Muscle of back (tissue), 11 donors: ENCODE data around the gene BOK. TPM values are rescaled to one million over a fixed set of nuclear protein-coding genes. Genes with fewer than 3 reads are reported as not detected.
"Not testable (repeated sequence)": the region's sequence is repeated elsewhere in the genome, so short reads cannot be mapped to it uniquely, and the experiment has no call there.

Experiments used
- DNase-seq, 3 donors: peaks; one replicate each; pipeline versions ENCODE4 v3.0.0 to v3.0.0-alpha.2; 2013
- polyA plus RNA-seq, 10 donors: library from polyadenylated mRNA; unstranded; fragments of 120-200 nt; gene quantifications; one replicate each; pipeline ENCODE4 v1.2.1, GENCODE V29; 2013; ENCODE audit not compliant: insufficient read length in 10 of 10

Gene BOK
- polyA plus RNA-seq, 10 donors, result 41.3 to 61.7 (median 52.5) TPM

DNA sequence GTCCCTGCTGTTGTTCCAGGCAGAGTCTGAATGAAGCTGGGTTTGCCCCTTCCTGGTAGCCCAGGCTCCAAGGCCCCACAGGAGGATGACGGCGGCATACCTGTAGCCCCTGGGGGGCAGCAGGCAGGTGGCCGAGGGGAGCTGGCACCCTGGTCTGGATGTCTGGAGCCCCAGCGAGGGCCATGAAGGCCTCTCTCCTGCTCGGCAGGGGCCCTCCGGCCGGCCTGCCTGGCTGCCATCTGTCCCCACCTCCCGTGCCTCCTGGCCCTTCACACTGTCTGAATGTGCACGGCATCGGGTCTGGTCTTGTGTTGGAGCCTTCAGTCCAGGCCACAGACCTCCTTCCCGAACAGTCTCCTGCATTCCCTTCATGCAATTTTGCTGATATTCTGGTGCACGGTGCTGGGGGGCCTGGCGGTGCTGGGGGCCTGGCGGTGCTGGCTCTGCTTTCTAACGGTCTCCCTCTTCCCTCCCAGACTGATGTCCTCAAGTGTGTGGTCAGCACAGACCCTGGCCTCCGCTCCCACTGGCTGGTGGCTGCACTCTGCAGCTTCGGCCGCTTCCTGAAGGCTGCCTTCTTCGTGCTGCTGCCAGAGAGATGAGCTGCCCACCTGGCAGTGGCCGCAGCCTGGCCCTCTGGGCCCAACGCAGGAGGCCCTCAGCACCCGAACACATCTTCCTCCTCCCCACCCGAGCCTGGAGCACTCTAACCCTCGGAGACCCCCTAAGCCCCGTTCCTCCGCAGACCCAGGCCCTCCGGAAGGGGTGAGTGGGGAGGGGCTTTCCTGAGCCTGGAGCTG, 13.5 kb downstream of the BOK start:
- no peak for DNase-seq

DNA sequence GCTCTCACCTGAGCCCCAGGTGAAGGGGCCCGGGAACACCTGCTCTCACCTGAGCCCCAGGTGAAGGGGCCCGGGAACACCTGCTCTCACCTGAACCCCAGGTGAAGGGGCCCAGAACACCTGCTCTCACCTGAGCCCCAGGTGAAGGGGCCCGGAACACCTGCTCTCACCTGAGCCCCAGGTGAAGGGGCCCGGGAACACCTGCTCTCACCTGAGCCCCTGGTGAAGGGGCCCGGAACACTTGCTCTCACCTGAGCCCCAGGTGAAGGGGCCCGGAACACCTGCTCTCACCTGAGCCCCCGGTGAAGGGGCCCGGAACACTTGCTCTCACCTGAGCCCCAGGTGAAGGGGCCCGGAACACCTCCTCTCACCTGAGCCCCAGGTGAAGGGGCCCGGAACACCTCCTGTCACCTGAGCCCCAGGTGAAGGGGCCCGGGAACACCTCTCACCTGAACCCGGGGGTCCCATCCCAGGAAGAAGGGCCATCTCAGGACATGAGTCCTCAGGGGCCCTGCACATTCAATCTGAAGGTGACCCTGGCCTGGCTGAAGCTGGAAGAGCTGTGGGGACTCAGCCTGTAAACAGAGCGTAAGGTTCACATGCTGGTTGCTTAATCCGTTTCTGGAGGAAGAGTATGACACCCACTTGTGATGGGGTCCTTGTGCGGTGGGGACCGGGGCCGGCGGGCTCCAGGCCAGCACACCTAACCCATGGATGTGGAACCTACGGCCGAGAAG, 14.5 kb downstream of the BOK start:
- DNase-seq, result not testable (repeated sequence)

DNA sequence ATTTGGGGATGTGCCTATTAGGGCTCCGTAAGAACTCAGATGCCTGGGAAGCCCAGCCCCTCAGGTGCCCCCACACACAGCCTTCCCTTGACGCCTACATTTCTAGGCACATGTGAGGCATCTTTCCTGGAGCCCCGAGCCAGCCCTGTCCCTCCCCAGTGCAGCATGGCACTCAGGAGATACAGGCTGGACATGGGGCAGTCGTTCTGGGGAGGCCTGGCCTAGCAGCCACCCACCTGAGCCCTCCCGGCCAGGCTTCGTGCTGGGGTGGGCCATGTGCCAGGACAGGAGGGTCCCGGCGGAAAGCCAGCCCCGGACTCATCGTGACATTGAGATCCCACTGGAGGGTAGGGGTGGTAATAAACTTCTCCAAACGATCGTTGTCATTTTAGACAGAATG, 15.2 kb downstream of the BOK start:
- DNase-seq, result no peak

DNA sequence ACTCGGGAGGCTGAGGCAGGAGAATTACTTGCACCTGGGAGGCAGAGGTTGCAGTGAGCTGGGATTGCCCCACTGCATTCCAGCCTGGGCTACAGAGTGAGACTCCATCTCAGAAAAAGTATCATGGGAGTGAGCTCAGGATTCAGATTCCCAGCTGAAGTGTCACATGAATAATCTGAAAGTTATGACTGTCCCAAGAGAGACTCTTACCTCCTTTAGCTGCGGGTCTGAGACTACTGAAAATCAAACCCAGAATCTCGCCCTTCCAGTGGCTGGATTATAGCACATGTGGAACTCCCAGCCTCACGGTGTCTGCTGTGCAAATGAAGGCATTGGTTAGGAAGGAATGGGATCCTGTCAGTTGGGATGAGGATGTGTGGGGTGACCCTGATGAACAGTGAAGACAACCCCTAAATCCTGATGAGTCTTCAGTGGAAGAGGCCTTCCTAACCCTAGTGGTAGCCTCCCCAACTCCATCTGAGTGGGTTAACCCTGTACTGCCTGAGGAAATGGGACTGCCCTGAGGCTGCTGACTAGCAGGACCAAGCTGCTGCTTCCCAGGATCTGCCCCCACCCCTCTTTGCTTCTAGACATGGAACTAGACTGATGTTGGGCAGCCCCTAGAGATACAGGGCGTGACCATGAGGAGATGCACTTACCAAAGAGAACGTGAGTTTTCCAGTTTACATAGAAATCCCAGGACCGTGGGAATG, 16.5 kb downstream of the BOK start:
- no peak for DNase-seq

DNA sequence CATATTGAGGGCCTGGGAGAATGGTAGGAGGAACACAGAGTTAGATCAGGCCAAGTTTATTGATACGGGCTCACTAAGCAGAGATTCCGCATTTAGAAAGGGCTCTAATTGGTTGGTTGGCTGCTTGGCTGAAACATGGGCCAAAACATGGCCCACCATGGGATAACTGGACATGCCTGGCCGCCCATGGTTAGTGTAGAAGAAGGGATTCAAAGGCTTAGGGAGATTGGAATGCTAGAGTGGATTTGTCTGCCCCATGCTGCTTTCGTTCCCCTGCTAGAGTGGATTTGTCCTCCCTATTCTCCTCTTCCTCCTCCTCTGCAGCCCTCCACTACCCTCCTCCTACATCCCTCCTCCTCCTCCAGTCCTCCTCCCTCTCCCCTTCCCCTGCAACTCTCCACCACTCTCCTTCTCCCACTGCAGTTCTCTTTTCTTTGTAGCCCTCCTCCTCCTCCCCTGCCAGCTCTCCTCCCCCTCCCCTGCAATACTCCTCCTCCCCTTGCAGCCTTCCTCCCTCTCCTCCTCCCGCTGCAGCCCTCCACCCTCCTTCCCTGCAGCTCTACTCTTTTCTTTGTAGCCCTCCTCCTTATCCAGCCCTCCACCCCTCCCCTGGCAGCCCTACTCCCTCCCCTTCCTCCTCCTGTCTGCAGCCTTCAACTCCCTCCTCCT, 17.2 kb downstream of the BOK start:
- DNase-seq, result no peak

DNA sequence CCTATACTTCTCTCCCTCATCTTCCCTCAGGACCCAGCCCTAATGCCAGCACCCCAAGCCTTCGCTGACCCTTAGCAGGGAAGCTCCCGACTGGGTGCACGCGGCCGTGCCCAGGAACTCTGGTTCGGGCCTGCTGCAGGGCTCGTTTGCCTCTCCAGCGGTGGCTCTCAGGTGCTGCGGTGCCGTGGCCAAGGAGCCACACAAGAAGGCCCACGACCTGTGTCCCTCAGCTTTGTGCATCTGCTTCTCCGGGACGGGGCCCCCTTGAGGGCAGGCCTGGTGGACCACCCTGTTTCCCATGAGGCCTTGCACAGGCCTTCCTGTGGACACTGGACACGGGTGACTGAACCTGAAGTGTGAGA, 17.7 kb downstream of the BOK start:
- DNase-seq, result no peak

DNA sequence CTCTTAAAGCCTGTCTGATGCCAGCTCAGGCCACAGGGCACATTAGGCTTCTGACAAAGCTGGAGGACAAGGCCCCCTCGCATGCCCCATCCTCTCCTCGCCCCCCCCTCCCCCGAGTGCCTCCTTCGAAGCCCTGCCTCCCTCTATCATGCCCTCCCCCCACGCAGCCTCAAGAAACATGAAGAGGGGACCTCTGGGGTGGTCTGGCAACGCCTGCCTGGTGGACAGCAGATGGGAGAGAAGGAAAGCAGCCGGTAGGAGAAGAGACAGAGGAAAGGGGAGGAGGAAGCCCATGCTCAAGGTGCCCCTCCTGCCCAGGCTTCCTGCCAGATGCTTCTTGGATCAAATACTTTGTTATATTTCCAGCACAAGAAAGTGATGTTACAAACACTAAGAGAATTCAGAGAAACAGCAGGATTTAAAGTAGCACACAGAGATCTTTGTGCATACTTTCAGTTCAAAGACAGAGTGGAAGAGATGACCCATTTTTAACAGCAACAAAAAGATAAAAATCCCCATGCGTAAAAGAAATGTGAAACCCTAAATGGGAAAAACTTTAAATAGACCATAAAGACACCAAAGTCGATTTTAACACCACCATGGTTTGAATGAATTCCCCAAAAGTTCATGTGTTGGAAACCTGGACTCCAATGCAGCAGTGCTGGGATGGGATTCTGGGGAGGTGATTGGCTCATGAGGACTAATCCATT, 19.0 kb downstream of the BOK start:
- peak in 2 of 3 donors; percentile 75 to 82 for DNase-seq

DNA sequence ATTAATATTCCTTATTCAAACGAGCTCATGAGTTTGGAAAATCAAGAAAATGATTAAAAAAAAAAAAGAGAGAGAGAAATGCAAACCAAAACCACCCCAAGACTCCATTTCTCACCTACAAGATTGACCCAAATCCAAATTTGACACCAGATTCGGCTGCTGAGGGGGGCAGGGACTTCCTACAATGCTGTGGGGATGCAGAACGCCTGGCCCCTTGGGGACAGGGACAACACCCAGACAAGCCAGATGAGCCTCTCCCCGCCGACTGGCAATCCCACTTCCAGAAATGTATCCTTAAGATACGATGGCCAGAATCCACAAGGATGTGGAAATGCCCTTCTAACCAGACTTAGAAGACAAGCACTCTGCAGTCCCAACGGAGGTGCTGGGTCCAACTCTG, 20.7 kb downstream of the BOK start:
- no peak for DNase-seq

DNA sequence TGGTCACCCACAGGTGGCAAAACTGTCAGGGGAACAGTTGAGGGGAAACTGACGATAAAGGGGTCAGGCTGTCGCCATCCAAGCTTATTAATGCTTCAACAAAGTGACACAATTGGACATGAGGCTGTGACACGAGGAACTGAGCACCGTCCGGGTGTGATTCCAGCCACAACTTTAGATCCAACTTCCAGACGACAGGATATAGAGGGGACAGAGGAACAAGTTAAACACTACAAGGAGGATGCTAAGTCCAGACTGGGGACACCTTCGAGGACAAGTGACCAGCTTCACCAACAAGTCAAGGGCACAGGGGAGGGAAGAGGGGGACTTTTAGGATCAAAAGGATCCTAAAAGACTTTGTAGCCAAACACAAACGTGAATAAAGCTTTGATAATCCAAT, 23.8 kb downstream of the BOK start:
- DNase-seq, result no peak

DNA sequence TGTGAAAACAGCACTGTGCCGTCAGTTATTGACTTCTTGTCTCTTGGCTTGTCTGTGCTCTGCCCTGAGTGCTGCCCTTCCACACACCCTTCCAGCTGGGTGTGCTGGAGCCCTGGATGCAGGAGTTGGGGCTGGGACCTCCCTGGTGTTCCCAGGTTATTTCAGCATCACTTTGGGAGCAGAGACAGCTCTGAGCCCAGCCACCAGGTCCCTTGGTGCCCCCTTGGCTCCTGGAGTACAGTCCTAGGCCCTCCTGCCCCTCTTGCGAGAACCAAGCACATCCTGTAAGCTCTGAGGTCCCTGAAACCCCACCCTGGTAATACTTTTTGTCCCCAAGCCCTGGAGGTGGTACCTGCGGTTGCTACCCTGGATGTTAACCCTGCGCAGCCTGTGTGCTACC, 24.3 kb downstream of the BOK start:
- DNase-seq, result no peak

DNA sequence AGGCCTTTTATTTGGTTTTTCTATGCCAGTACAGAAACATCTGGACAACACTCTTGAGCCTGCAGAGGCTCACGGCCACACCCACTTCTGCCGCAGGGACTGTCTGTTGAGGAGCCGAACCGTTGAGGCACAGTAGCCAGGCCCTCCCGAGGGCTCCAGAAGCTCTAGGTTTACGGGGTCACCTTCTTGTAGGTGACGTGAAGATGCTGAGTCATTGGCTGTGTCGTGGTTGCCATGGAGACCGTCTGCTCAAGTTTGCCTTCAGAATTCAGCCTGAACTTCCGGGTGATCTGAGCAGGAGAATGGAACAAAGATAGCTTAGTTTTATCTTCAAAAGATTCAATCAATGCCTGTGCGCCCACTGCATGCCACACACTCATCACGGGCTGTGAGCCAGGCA, 25.9 kb downstream of the BOK start:
- DNase-seq, result no peak

DNA sequence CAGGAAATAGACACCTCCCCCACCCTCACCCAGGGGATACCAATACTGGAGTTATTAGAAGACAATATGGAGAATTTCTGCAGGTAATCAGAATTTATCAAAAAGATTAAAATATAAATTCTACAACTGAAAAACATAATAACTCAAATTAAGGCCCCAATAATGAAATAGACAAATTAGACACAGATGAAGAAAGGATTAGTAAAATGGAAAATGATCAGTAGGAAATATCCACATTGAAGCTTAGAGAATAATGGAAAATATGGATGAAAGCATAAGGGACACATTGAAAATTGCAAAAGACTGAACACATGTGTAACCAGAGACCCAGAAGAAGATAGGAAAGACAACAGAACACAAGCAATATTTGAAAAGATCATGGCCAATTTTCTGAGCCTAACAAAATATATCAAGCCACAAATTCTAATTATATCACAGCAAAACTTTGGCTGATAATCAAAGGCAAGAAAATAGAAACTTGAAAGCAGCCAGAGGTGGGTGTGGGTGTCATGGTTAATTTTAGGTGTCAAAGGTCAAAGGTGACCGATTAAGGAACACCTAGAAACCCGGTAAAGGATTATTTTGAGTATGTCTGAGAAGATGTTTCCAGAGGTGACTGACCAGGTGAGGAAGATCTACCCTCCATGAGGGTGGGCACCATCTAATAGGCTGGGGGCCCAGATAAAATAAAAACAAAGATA, 28.2 kb downstream of the BOK start:
- DNase-seq, result no peak

DNA sequence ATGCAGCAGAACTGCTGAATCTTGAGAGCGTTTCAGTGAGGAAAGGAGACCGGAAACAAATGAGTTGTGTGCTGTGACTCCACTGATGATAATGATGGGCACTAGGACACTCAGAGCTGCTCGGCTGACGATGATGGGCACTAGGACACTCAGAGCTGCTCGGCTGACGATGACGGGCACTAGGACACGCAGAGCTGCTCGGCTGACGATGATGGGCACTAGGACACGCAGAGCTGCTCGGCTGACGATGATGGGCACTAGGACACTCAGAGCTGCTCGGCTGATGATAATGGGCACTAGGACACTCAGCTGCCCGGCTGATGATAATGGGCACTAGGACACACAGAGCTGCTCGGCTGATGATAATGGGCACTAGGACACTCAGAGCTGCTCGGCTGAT, 31.3 kb downstream of the BOK start:
- DNase-seq, result not testable (repeated sequence)

DNA sequence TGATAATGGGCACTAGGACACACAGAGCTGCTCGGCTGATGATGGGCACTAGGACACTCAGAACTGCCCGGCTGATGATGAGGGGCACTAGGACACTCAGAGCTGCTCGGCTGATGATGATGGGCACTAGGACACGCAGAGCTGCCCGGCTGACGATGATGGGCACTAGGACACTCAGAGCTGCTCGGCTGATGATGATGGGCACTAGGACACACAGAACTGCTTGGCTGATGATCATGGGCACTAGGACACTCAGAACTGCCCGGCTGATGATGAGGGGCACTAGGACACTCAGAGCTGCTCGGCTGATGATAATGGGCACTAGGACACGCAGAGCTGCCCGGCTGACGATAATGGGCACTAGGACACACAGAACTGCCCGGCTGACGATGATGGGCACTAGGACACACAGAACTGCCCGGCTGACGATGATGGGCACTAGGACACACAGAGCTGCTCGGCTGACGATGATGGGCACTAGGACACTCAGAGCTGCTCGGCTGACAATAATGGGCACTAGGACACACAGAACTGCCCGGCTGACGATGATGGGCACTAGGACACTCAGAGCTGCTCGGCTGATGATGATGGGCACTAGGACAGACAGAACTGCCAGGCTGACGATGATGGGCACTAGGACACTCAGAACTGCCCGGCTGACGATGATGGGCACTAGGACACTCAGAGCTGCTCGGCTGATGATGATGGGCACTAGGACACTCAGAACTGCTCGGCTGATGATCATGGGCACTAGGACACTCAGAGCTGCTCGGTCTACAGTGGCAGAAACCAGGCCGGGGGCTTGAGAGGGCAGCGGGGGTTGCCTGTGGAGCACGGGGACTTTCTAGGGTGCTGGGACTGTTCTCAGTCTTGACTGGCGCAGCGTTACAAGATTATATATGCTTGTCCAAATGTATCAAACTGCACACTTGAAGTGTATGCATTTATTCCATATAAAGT, 32.2 kb downstream of the BOK start:
- not testable (repeated sequence) for DNase-seq

DNA sequence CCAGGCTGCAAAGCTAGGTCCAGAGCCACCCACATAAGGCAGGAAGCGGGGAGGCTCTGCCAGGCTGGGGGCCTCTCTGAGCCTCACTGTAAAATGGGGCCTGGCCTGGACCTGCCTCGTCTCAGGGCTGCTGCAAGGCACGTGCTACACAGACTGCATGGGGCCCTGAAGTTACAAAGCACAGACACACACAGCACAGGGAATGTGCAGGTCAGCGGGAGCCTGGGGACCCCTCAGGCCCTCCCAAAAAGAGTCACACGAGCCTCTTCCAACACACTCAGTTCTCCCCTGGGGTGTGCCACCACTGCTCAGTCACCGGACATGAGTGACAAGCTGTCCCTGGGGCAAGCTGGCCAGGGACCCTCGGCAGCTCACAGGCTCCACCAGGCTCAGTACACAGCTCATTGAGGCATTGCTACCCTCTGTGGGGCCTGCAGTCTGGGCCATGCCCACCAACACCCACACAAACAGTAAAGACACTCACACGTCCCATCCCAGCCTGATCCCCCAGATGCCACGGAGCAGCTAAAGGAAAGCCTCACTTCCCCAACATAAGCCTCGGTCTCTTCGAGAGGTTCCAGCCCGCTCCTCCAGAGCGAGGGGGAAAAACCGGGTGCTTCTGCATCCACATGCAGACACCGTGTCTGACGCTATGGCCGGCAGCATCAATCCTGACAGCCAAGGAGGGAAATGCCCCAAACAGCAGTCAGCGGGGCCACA, 33.7 kb downstream of the BOK start:
- DNase-seq, result no peak

DNA sequence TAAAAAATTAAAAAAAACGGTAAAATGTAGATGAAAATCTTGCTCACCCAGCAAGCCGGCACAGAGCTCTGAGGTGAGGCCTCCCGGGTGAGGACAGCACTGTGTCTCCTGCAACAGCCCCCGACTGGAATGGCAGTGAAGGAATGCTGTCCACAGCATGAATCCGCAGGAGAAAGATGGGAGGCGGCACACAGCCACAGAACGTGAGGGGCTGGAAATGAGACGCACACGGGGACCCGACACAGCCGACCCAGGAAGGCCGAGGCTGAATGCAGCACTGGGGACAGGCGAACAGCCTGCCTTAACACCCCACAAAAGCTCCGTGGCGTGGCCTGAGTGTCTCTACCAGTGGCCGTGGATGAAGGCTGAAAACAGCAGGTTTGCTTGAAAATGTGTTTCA, 34.7 kb downstream of the BOK start:
- DNase-seq, result no peak

DNA sequence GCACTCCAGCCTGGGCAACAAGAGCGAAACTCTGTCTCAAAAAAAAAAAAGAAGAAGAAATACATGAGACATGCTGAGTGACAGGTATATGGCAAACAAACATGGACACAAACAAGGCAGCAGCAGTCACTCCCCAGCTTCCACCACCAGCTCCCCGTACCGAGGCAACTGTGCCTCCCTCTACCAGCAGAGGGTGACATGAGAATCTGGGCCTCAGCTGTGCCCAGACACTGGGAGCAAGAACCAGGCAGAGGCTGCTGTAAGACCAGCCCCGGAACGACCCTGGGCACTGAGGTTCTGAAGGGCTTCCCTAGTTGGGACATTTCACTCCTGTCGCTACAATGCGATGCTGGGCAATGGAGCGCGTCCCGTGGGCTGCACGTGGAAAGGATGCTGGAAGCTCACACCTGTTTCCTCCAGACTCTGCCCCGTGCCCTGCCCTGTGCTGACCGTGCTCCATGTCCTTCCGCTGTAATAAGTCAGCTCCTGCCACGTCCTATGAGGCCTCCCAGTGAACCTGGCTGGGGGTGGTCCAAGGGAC, 37.1 kb downstream of the BOK start:
- DNase-seq, result no peak

DNA sequence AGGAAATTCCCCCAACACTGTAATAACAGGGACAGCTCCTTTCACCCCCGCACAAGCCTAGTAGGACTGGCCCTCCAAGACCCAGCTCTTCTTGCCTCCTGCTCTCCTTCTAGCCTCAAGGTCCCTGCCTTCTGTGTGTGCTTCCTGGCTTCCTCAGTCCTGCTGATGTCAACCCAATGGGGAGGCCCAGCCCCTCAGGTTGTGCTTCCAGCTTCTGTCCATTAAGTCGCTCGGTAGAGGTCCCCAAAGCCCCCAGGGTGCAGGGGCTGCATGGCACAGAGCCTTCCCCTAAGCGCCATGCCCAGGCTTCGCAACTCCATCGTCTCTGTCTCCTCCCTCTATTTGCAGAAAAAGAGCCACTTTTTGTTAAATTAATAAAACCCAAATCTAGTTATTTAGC, 39.0 kb downstream of the BOK start:
- no peak for DNase-seq

DNA sequence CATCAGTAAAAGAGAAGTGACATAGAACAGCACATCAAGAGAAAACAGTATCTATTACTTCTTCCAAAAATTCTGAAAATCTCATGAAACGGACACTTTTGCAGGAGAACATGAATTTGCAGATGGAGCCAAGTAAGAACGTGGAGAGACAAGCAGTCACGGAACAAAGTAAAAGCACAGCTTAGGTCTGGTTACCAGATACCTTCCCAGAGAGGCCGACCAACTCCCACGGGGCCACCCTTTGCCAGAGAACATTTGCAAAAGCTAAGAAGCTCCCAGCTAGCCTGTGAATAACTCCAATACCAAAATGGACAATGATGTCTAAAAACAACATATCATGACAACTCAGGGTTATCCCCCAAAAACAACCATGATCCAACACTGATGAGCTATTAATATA, 39.5 kb downstream of the BOK start:
- DNase-seq, result peak in 1 of 3 donors; percentile 68
